Left cardiac atrium (tissue), 4 donors: ENCODE measurements around the gene MED13L. TPM values are rescaled to one million over a fixed set of nuclear protein-coding genes. Genes with fewer than 3 reads are reported as not detected.
"Not testable (repeated sequence)": the region's sequence is repeated elsewhere in the genome, so short reads cannot be mapped to it uniquely, and the experiment has no call there.

ENCODE experiments used
- ATAC-seq, 2 donors: fragments of 200-7000 bp; cut with Tn5 transposase; one replicate each; pipeline ENCODE4 v1.9.1; 2020; ENCODE audit warnings: mild to moderate bottlenecking in 2 of 2, moderate library complexity in 2 of 2
- DNase-seq: peaks from one replicate; pipeline ENCODE4 v3.0.0-alpha.2; 2020
- intact Hi-C, 2 donors: fragments of 100-400 bp; cut with DNase I; formaldehyde crosslinking; loops; one replicate each; pipeline versions ENCODE4 v1.14.1 to v1.15.1; 2022 to 2023
- total RNA-seq, 2 donors: library from RNA; stranded (reverse); fragmentation: NEBNext Ultra II Directional; extraction: Animal tissue kit (Norgen Biotek cat#: 25700); gene quantifications; one replicate each; pipeline ENCODE4 v1.2.1, GENCODE V29; 2021
- donor health status: DM: no; HTN: yes; CAD: no.
- donor health status: DM: no; HTN: yes; CAD: no; lungs with severe emphysema.
- donor health status: DM: yes; HTN: yes; CAD: no.
- donor health status: Dilated cardiomyopathy.

MED13L gene
- total RNA-seq, 2 donors from 2014 or later = 66.0 to 68.3 TPM

DNA sequence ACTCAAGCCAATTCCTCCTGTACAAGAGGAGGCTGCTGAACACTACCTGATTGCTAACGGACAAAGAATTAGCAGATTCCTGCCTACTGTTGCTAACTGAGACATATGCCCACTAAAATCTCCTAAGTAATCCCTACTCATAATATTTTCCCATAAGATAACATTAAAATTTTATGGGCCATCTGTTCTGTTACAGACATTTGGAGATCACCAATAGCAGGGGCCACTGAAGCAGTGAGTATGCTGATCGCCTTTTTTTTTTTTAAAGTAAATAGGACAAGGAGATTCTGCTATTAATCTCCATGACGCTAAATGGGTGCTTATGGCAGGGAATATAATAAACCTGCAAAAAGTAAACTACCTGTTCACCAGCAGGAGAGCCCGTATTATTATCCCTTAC, 292.9 kb downstream of the MED13L start:
- intact Hi-C loops = no loop called here
- DNase-seq = no peak
- ATAC-seq = no peak

GRCh38 chr12:115983226-115983798, 294.2 kb downstream of the MED13L start:
- DNase-seq = no peak
- intact Hi-C loops = no loop called here
- ATAC-seq = no peak

DNA sequence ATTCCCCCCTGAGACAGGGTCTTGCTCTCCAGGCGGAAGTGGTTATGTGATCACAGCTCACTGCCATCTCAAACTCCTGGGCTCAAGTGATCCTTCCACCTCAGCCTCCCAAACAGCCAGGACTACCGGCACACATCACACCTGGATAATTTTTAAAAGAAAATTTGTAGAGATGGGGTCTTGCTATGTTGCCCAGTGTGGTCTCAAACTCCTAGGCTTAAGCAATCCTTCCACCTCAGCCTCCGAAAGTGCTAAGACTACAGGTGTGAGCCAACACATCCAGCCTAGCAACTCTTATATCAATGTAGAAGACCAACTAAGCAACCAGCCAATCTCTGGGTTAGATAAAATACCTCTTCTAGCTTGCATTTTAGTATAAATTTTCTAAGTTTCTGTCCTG, 297.2 kb downstream of the MED13L start:
- ATAC-seq (no peak), DNase-seq (no peak)
- intact Hi-C loops = no loop called here

GRCh38 chr12:115979851-115980250, 297.6 kb downstream of the MED13L start:
- DNase-seq (no peak), ATAC-seq (no peak)
- intact Hi-C loops = no loop called here

DNA sequence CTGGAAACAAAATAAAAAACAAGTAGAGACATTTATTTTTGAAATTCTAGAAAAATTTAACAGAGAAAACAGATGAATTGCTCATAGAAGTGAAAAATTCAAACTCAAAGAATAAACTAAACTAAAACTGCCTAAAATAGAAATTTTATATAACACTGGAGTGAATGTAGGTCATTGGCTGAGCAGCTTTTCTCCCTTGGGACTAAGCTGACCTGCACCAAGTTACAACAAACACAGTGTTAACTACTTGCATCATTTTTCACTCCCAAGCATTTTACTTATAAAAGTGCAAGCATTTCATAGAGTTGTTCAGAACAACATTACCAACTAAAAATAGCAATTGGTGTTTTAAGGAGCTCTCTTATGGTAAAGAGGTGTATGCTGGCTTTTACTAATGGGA, 298.1 kb downstream of the MED13L start:
- no peak for DNase-seq
- intact Hi-C loops = no loop called here
- peak in 1 of 2 donors; percentile 61 for ATAC-seq

GRCh38 chr12:115976829-115977228, 300.7 kb downstream of the MED13L start:
- DNase-seq, intact Hi-C loops, ATAC-seq: not testable (repeated sequence)

DNA sequence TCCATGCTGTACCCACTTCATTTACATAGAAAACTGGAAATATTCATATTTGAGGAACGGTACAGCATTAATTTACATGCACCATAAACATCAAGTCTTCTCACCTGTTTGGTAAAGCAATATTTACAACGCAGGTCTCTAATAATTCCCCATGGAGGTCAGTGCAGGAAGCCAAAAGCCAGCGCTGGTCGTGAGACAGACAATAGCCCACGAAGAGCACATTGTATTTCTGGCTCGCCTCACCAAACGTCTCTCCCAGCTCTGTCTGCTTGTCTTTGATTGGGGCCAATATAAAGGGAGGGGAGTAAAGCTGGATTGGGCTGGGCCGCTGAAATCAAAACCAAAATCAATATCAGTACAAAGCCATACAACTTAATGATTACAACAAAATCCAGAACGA, 302.1 kb downstream of the MED13L start:
- ATAC-seq = no peak
- DNase-seq = no peak
- intact Hi-C loops = no loop called here

- no peak for ATAC-seq
- no peak for DNase-seq
- intact Hi-C loops = no loop called here
Measured at GRCh38 chr12:115973968-115974724, 303.3 kb downstream of the MED13L start.

DNA sequence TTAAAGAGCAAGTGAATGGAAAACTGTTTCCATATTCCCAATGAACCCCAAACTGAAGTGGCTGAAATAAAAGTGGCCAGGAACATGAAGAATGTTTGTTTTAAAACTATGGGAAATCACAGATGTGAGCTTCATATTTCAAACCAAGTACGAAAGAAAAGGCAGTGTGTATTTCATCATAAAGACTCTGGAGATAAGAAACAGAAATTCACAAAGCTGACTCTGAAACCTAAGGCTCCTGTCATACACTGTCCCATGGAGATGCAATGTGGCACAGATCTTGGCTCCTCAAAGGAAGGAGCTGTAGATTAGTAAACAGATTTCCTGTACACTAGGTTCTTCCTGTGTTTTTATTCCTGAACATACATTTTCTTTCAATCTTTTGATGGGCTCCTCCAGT, 304.4 kb downstream of the MED13L start:
- ATAC-seq (no peak), DNase-seq (no peak)
- intact Hi-C loops = no loop called here

DNA sequence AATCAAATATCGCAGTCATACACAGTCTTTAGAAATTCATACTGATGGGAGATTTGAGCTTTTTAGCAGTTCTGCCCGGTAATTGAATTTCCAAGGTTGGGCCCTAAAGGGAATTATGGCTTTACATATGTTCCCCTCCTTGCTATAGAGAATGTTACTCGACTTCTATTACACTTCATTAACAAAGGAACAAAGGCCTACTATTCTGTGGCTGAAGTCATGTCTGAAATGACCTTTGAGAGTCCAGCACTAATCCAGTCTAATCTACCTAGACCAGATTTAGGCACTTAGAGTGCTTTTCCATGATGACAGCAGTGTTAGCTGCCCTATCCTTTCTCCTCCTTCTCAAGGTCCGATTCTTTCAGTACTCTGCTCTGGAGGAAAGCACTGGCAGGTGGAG, 305.3 kb downstream of the MED13L start:
- no peak for DNase-seq
- intact Hi-C loops = no loop called here
- ATAC-seq = no peak

DNA sequence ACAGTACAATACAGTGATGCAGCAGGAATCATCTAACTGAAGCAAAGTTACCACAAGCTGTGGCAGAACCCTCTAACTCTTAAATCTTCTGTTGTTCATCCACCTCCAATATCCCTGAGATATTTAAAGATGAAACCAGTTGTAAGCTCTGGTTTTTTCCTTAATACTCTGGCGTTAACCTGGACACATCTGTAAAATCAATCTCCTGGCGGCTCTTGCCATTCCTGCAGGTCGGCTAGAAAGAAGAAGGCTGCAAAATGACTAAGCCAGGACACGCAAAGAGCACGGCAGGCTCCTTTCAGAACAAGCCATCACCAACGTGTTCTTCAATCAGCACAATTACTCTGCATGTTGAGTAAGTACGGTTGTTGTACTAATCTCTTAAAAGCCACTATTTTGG, 309.3 kb downstream of the MED13L start:
- ATAC-seq (no peak), DNase-seq (no peak)
- intact Hi-C loops = no loop called here

- intact Hi-C loops = no loop called here
- ATAC-seq (no peak), DNase-seq (no peak)
Measured at GRCh38 chr12:115966376-115966775, 311.1 kb downstream of the MED13L start.

GRCh38 chr12:115964626-115965025, 312.9 kb downstream of the MED13L start:
- ATAC-seq = no peak

DNA sequence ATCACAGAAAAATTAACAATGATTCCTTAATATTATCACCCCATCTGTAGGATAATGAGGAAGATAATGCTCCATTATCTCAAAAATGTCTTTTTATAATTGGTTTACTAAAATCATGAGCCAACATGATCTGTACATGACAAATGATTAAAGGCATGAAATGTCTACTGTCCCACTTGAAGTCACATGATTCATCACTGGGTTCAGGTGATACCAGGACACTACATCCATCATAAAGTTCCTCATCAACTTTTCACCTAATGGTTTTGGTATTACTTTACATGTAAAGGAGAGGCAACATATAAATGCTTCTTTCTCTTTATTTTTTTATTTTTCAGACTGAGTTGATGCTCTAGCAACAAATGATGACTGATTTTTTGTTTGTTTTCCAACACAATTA, 313.3 kb downstream of the MED13L start:
- intact Hi-C loops = no loop called here
- ATAC-seq (no peak), DNase-seq (no peak)

More at GRCh38 chr12:115964626-115965025, 312.9 kb downstream of the MED13L start:
- intact Hi-C loops = no loop called here
- DNase-seq = no peak

DNA sequence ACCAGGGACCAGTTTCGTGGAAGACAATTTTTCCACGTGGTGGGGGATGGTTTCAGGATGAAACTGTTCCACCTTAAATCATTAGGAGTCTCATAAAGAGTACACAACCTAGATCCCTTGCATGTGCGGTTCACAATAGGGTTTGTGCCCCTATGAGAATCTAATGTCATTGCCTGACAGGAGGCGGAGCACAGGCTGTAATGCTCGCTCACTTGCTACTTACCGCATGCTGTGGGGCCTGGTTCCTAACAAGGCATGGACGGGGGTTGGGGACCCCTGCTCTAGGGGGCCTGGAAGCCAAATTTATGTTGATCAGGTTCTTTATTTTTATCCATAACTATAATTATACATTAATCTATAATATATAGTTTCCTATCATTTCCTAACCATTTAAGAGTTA, 315.3 kb downstream of the MED13L start:
- ATAC-seq = no peak
- no peak for DNase-seq
- intact Hi-C loops = no loop called here

- ATAC-seq (peak in 1 of 2 donors; percentile 29), DNase-seq (no peak)
- intact Hi-C loops = no loop called here
Measured at GRCh38 chr12:115960868-115961802, 316.4 kb downstream of the MED13L start.

- ATAC-seq = no peak
- intact Hi-C loops = no loop called here
- no peak for DNase-seq
Measured at GRCh38 chr12:115957686-115958290, 319.7 kb downstream of the MED13L start.

DNA sequence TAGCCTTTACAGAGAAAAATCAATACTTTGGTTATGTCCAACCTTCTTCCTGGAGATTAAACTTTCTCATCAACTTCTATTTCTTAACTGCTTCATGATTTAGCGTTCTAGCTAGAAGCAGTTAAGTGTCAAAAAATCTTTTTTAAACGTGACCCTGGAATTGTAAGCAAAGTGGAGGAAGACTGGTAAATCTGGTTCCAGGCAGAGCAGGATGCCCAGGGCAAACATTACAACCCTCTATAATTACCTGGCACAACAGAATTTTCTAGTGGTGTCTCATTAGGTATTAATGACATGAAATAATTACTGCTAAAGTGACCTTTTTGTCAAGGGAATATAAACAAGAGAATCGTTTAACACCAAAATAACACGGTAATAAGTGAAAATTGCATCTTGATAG, 320.8 kb downstream of the MED13L start:
- intact Hi-C loops = no loop called here
- ATAC-seq (no peak), DNase-seq (no peak)

- DNase-seq (no peak), ATAC-seq (no peak)
- intact Hi-C loops = no loop called here
Measured at GRCh38 chr12:115956236-115956635, 321.3 kb downstream of the MED13L start.

DNA sequence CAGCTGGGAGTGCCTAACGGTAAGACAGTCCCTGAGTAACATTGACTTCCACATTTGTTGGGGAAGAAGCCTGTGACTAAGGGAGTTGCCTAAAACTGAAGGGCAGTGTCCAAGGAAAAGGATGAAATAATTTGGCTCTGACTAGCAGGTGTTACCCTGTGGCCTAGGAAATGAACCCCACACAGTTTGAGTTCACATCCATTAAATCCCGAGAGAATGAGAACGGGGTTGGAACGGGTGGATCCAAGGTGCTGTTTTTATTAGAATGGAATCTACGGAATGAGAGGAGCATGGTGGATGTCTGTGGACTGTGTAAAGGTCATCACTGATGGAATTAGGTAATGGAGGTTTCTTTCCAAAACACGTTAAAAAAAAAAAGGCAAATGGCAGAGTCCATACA, 324.0 kb downstream of the MED13L start:
- ATAC-seq (peak in 1 of 2 donors; percentile 12), DNase-seq (no peak)
- intact Hi-C loops = no loop called here
